ENCODE results near the gene DGKH. TPM values are rescaled to one million over a fixed set of nuclear protein-coding genes. Genes with fewer than 3 reads are reported as not detected.

The DGKH gene
- total RNA-seq, 1 experiment from 2014 or later: 22.8 TPM

- POLR2A ChIA-PET: interaction anchor here (0.6 kb wide), 2 partner anchors 57 to 198 kb away, joined by 3 to 7 read pairs; no protein-coding TSS in a partner anchor
- in situ Hi-C loops (cut with HindIII; ENCODE audit: low pct_unique_long_range_greater_than_20kb, low sequenced_read_pairs): no loop called here
- intact Hi-C loops (cut with micrococcal nuclease; ENCODE audit: unreplicated experiment): no loop called here
- TF ChIP-seq TCF7L2 (IDR thresholded peaks at IDR 0.05; ENCODE audit: low read depth, low read length) (no peak), CTCF (IDR thresholded peaks at IDR 0.05) (no peak), POLR2AphosphoS5 (IDR thresholded peaks at IDR 0.05; ENCODE audit: low read depth, low read length) (no peak), REST (IDR thresholded peaks at IDR 0.05; ENCODE audit: insufficient read depth in 1 of 2, low read depth in 2 of 2, low read length in 1 of 2) (no peak), SIN3A (IDR thresholded peaks at IDR 0.05; ENCODE audit: borderline replicate concordance, insufficient read depth, low read depth, low read length) (no peak)
- DNase-seq (ENCODE audit: low read depth, low spot score) (no peak), ATAC-seq (no peak)
- Histone ChIP-seq H3K4me1 (ENCODE audit: control insufficient read depth, insufficient read depth, low read length) (no peaks in the 10 kb centered on the region), H3K27ac (ENCODE audit: low read length) (no peak overlapping the region), H3K4me3 (ENCODE audit: low read depth in 2 of 2, low read length in 2 of 2) (no peak overlapping the region), H3K36me3 (ENCODE audit: control insufficient read depth, insufficient read depth, low read length) (no peaks in the 10 kb centered on the region), H3K9me3 (ENCODE audit: control insufficient read depth, insufficient read depth, low read depth, low read length) (no peaks in the 10 kb centered on the region), H3K27me3 (ENCODE audit: control insufficient read depth, insufficient read depth, low read length) (no peaks in the 10 kb centered on the region)
- no TSS peak for BruUV-seq (replicated peaks)
- CTCF ChIA-PET: no interaction called here
These were observed 36.7 kb upstream of the DGKH start for GRCh38 chr13:42011601-42012350.

GRCh38 chr13:42014119-42014518 is 34.3 kb upstream of the DGKH start:
- Histone ChIP-seq H3K4me3 (ENCODE audit: low read depth in 2 of 2, low read length in 2 of 2) (no peak overlapping the region), H3K4me1 (ENCODE audit: control insufficient read depth, insufficient read depth, low read length) (no peaks in the 10 kb centered on the region), H3K27me3 (ENCODE audit: control insufficient read depth, insufficient read depth, low read length) (no peaks in the 10 kb centered on the region), H3K36me3 (ENCODE audit: control insufficient read depth, insufficient read depth, low read length) (no peaks in the 10 kb centered on the region), H3K27ac (ENCODE audit: low read length) (no peak overlapping the region), H3K9me3 (ENCODE audit: control insufficient read depth, insufficient read depth, low read depth, low read length) (no peaks in the 10 kb centered on the region)
- in situ Hi-C loops (cut with HindIII; ENCODE audit: low pct_unique_long_range_greater_than_20kb, low sequenced_read_pairs) (no loop called here), intact Hi-C loops (cut with micrococcal nuclease; ENCODE audit: unreplicated experiment) (no loop called here)
- no peak for TF ChIP-seq CTCF (IDR thresholded peaks at IDR 0.05)
- no peak for TF ChIP-seq REST (IDR thresholded peaks at IDR 0.05; ENCODE audit: insufficient read depth in 1 of 2, low read depth in 2 of 2, low read length in 1 of 2)
- no peak for TF ChIP-seq SIN3A (IDR thresholded peaks at IDR 0.05; ENCODE audit: borderline replicate concordance, insufficient read depth, low read depth, low read length)
- no peak for TF ChIP-seq TCF7L2 (IDR thresholded peaks at IDR 0.05; ENCODE audit: low read depth, low read length)
- no peak for TF ChIP-seq POLR2AphosphoS5 (IDR thresholded peaks at IDR 0.05; ENCODE audit: low read depth, low read length)
- DNase-seq (ENCODE audit: low read depth, low spot score): no peak
- CTCF ChIA-PET: no interaction called here
- BruUV-seq (replicated peaks): no TSS peak
- ATAC-seq: no peak
- POLR2A ChIA-PET: no interaction called here
